Gastrocnemius medialis (tissue), 4 donors: ENCODE data around the gene CCDC171. TPM values are rescaled to one million over a fixed set of nuclear protein-coding genes. Genes with fewer than 3 reads are reported as not detected.
A peak's percentile ranks its signal among the peaks of the same experiment; 100 is the strongest.

Source experiments
- ATAC-seq, 2 donors: fragments of 150-250 bp; one replicate each; pipeline ENCODE4 v1.9.1; 2016
- DNase-seq, 2 donors: peaks; one replicate each; pipeline ENCODE4 v3.0.0-alpha.2; 2019
- H3K27ac ChIP-seq, 4 donors: fragments of 200-600 bp; sonication (generic); 1 replicate in 1 of 4; 2 replicates in 3 of 4; pipeline ENCODE4 v1.5.1; 2016 to 2018; ENCODE audit warnings: mild to moderate bottlenecking in 2 of 4, moderate library complexity in 1 of 4
- H3K27me3 ChIP-seq, 3 donors: fragments of 200-600 bp; sonication (generic) in 2 of 3; 1 replicate in 1 of 3; 2 replicates in 2 of 3; pipeline versions ENCODE4 v1.5.1 to v1.6.0; 2016 to 2019; ENCODE audit warnings: mild to moderate bottlenecking in 1 of 3, moderate library complexity in 1 of 3
- H3K36me3 ChIP-seq, 2 donors: fragments of 200-600 bp; sonication (generic) in 1 of 2; one replicate each; pipeline ENCODE4 v1.5.1; 2017 to 2018
- H3K4me1 ChIP-seq, 2 donors: fragments of 200-600 bp; sonication (generic) in 1 of 2; one replicate each; pipeline ENCODE4 v1.5.1; 2016 to 2017; ENCODE audit warnings: mild to moderate bottlenecking in 2 of 2
- H3K4me3 ChIP-seq, 4 donors: fragments of 200-600 bp; sonication (generic) in 3 of 4; 1 replicate in 1 of 4; 2 replicates in 3 of 4; pipeline ENCODE4 v1.5.1; 2016 to 2019; ENCODE audit warnings: mild to moderate bottlenecking in 2 of 4
- H3K9me3 ChIP-seq, 3 donors: fragments of 200-600 bp; sonication (generic) in 2 of 3; 1 replicate in 1 of 3; 2 replicates in 2 of 3; pipeline ENCODE4 v1.5.1; 2016 to 2019
- POLR2A ChIP-seq, 2 donors: fragments of 450-650 bp; IDR thresholded peaks; one replicate each; pipeline ENCODE4 v1.6.1; 2017; ENCODE audit warnings: antibody characterized with exemption in 2 of 2, mild to moderate bottlenecking in 2 of 2, moderate library complexity in 2 of 2
- in situ Hi-C, 4 donors: fragments of 200-750 bp; cut with MboI; loops; one replicate each; pipeline versions ENCODE4 v1.15.0 to v1.8.0; 2017; ENCODE audit warnings: low sequenced_read_pairs in 4 of 4
- intact Hi-C: fragments of 100-400 bp; cut with DNase I; formaldehyde crosslinking; loops from one replicate; pipeline ENCODE4 v1.15.1; 2023; ENCODE audit warnings: low total_unique reads
- total RNA-seq, 4 donors: library from RNA; depleted of rRNA; stranded (reverse); fragments of >200 nt; gene quantifications; one replicate each; pipeline versions ENCODE4 v1.1.0 to v1.2.3, GENCODE V29; 2016
- TF ChIP-seq, protein P1 (sequence below), 5 experiments: fragments of 450-650 bp in 3 of 5; fragments of 200-600 bp in 2 of 5; sonication (generic) in 2 of 5; IDR thresholded peaks in 4 of 5; conservative IDR thresholded peaks in 1 of 5; 1 replicate in 4 of 5; 2 replicates in 1 of 5; pipeline ENCODE4 v1.5.1; 2016 to 2019; ENCODE audit warnings: antibody characterized with exemption in 5 of 5, mild to moderate bottlenecking in 3 of 5, moderate library complexity in 3 of 5

CCDC171 gene
- total RNA-seq, 4 donors from 2014 or later = 0.61 to 1.7 (median 1.3) TPM

DNA sequence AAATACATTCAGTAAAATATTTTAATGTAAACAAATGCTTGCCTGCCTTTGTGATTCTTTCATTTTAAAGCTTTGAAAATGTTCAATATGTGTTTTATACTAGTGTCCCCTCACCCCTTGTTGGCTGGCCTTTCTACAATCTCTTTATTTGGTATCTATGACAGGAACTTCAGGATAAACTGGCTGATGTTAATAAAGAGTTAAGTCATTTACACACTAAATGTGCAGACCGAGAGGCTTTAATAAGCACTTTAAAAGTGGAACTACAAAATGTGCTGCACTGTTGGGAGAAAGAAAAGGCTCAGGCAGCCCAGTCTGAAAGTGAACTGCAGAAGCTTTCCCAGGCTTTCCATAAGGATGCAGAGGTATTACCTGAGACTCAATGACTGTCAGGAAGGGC, 171.8 kb downstream of the CCDC171 start:
- intact Hi-C loops (no loop called here), in situ Hi-C loops (no loop called here)
- H3K27me3 ChIP-seq = no peaks in the 10 kb centered on the region
- no peaks in the 10 kb centered on the region for H3K4me1 ChIP-seq
- ATAC-seq (no peak), DNase-seq (no peak)
- H3K27ac ChIP-seq = no peak overlapping the region
- no peaks in the 10 kb centered on the region for H3K36me3 ChIP-seq
- TF ChIP-seq, protein P1, sequence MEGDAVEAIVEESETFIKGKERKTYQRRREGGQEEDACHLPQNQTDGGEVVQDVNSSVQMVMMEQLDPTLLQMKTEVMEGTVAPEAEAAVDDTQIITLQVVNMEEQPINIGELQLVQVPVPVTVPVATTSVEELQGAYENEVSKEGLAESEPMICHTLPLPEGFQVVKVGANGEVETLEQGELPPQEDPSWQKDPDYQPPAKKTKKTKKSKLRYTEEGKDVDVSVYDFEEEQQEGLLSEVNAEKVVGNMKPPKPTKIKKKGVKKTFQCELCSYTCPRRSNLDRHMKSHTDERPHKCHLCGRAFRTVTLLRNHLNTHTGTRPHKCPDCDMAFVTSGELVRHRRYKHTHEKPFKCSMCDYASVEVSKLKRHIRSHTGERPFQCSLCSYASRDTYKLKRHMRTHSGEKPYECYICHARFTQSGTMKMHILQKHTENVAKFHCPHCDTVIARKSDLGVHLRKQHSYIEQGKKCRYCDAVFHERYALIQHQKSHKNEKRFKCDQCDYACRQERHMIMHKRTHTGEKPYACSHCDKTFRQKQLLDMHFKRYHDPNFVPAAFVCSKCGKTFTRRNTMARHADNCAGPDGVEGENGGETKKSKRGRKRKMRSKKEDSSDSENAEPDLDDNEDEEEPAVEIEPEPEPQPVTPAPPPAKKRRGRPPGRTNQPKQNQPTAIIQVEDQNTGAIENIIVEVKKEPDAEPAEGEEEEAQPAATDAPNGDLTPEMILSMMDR (IDR thresholded peaks at IDR 0.05 in 4 of 5, conservative IDR thresholded peaks at IDR 0.05 in 1 of 5) = no peak
- TF ChIP-seq POLR2A (IDR thresholded peaks at IDR 0.05) = no peak
- H3K4me3 ChIP-seq = no peak overlapping the region
- no peaks in the 10 kb centered on the region for H3K9me3 ChIP-seq

DNA sequence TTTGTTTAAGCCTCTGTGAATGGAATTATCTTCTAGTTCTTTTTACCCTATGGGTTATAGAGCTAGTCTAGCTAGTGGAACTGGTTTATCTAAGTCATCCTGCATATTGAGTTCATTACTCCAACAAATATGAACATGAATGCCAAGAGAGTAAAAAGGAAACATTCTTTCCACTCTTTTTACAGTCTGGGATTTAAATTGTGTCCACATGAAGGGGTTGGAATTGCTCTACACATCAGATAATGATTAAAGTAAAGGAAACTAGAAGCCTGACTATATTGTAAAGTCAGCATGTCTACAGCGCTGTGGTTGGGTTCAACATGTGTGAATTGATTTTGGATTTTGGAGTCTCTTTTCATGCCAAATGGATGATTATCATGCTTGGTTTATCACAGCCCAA, 173.1 kb downstream of the CCDC171 start:
- in situ Hi-C loops (no loop called here), intact Hi-C loops (no loop called here)
- H3K4me3 ChIP-seq = no peak overlapping the region
- no peaks in the 10 kb centered on the region for H3K27me3 ChIP-seq
- DNase-seq (no peak), ATAC-seq (no peak)
- H3K36me3 ChIP-seq = no peaks in the 10 kb centered on the region
- H3K4me1 ChIP-seq = no peaks in the 10 kb centered on the region
- no peaks in the 10 kb centered on the region for H3K9me3 ChIP-seq
- TF ChIP-seq POLR2A (IDR thresholded peaks at IDR 0.05) = no peak
- TF ChIP-seq, protein P1 (IDR thresholded peaks at IDR 0.05 in 4 of 5, conservative IDR thresholded peaks at IDR 0.05 in 1 of 5) = no peak
- no peak overlapping the region for H3K27ac ChIP-seq

DNA sequence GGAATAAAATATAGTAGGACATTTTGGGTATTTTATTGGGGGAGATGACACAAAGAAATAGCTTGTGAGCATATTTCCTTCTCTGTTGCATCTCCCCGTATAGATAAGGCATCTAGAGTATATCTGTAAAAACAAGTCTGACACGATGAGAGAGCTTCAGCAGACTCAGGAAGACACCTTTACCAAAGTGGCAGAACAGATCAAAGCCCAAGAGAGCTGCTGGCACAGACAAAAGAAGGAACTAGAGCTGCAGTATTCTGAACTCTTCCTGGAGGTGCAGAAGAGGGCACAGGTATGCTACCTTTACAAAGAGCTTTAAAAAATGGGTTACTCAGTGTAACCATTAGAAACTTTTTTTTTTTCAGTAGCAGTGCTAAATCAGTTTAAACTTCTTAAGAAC, 176.7 kb downstream of the CCDC171 start:
- Histone ChIP-seq H3K27me3 (no peaks in the 10 kb centered on the region), H3K36me3 (no peaks in the 10 kb centered on the region), H3K27ac (no peak overlapping the region), H3K9me3 (no peaks in the 10 kb centered on the region), H3K4me1 (no peaks in the 10 kb centered on the region), H3K4me3 (no peak overlapping the region)
- DNase-seq = no peak
- intact Hi-C loops = no loop called here
- no peak for ATAC-seq
- TF ChIP-seq, protein P1 (IDR thresholded peaks at IDR 0.05 in 4 of 5, conservative IDR thresholded peaks at IDR 0.05 in 1 of 5) = no peak
- TF ChIP-seq POLR2A (IDR thresholded peaks at IDR 0.05) = no peak
- in situ Hi-C loops = no loop called here

DNA sequence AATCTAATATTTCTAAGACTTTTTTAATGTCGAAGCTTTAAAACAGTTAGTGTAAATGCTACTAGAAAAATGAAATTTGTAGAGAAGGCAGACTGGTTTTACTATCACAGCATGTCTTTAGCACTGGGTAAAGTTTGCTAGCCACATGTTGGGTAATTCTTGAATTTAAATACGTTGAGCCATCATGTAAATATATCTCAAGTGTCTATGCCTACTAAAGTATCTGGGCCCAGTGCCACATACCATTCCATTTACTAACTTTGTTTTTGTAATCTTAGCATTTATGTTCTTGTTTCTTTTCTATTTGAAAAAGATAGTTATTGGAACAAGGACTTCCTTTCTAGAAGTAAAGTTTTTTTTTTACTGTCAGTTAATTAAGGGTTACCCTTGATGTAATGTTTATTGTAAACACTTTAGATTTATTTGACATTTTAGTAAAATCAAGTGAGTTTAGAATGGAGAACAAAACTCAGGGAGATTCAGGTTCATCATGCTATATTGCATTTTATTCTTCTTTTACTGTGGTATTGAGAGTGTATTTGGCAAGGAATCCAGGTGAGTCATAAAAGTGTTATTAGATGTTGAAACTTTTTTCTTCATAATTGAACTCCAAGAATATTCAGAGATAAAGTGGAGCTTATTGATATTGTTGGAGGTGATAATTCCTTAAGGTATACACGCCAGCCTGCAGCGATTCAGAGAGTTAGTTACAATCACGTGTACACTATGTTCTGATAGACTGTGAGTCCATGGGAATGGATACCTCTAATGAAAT, 182.4 kb downstream of the CCDC171 start:
- H3K4me1 ChIP-seq = no peaks in the 10 kb centered on the region
- H3K9me3 ChIP-seq = no peaks in the 10 kb centered on the region
- H3K36me3 ChIP-seq = no peaks in the 10 kb centered on the region
- no peaks in the 10 kb centered on the region for H3K27me3 ChIP-seq
- DNase-seq (no peak), ATAC-seq (peak in 1 of 2 donors; percentile 41)
- in situ Hi-C loops (no loop called here), intact Hi-C loops (no loop called here)
- no peak overlapping the region for H3K4me3 ChIP-seq
- TF ChIP-seq, protein P1 (IDR thresholded peaks at IDR 0.05 in 4 of 5, conservative IDR thresholded peaks at IDR 0.05 in 1 of 5) = no peak
- TF ChIP-seq POLR2A (IDR thresholded peaks at IDR 0.05) = no peak
- no peak overlapping the region for H3K27ac ChIP-seq

DNA sequence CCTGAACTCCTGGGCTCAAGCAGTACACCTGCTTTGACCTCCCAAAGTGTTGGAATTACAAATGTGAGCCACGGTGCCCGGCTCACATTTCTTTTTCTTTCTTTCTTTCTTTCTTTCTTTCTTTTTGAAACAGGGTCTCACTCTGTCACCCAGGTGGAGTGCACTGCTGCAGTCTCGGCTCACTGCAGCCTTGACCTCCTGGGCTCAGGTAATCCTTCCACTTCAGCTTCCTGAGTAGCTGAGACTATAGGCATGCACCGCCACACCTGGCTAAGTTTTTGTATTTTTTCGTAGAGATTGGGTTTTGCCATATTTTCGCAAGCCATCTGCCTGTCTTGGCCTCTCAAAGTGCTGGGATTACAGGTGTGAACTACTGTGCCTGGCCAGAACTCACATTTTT, 183.7 kb downstream of the CCDC171 start:
- H3K4me1 ChIP-seq = no peaks in the 10 kb centered on the region
- DNase-seq = no peak
- H3K27ac ChIP-seq = no peak overlapping the region
- H3K36me3 ChIP-seq = no peaks in the 10 kb centered on the region
- in situ Hi-C loops (no loop called here), intact Hi-C loops (no loop called here)
- no peaks in the 10 kb centered on the region for H3K27me3 ChIP-seq
- H3K4me3 ChIP-seq = no peak overlapping the region
- no peaks in the 10 kb centered on the region for H3K9me3 ChIP-seq
- ATAC-seq = no peak
- no peak for TF ChIP-seq POLR2A (IDR thresholded peaks at IDR 0.05)
- TF ChIP-seq, protein P1 (IDR thresholded peaks at IDR 0.05 in 4 of 5, conservative IDR thresholded peaks at IDR 0.05 in 1 of 5) = no peak
